GM18502 (cell line): Measurements from ENCODE around the gene ITGA2B.
"Not testable (repeated sequence)": the region's sequence is repeated elsewhere in the genome, so short reads cannot be mapped to it uniquely, and the experiment has no call there.

Experiments
- ATAC-seq: cut with Tn5 transposase; IDR thresholded peaks from one replicate; pipeline ENCODE4 v1.9.1; 2021; ENCODE audit warnings: mild to moderate bottlenecking; ENCODE audit not compliant: unreplicated experiment, poor library complexity

ITGA2B gene

GRCh38 chr17:44372036-44372435 lies 17.4 kb downstream of the ITGA2B start:
- ATAC-seq, result no peak

- ATAC-seq, result not testable (repeated sequence)
Measured at GRCh38 chr17:44369414-44370023, 19.9 kb downstream of the ITGA2B start.

GRCh38 chr17:44368391-44369243 lies 20.8 kb downstream of the ITGA2B start:
- not testable (repeated sequence) for ATAC-seq

- ATAC-seq, result no peak
Measured at GRCh38 chr17:44367231-44367979, 22.0 kb downstream of the ITGA2B start.

- ATAC-seq, result not testable (repeated sequence)
Measured at GRCh38 chr17:44365051-44365450, 24.4 kb downstream of the ITGA2B start.

- no peak for ATAC-seq
Measured at GRCh38 chr17:44363613-44364159, 25.8 kb downstream of the ITGA2B start, which contains the start of gene FAM171A2. Gene FAM171A2, minus strand, starts transcription at chr17:44363853. Its CDS starts 139 bp downstream, at chr17:44363714.

GRCh38 chr17:44362949-44363612 lies 26.4 kb downstream of the ITGA2B start:
- ATAC-seq, result no peak

GRCh38 chr17:44362459-44362948 lies 26.9 kb downstream of the ITGA2B start:
- ATAC-seq, result no peak

- ATAC-seq, result no peak
Measured at GRCh38 chr17:44361292-44362260, 27.9 kb downstream of the ITGA2B start.

GRCh38 chr17:44360826-44361225 lies 28.6 kb downstream of the ITGA2B start:
- ATAC-seq, result no peak

- no peak for ATAC-seq
Measured at GRCh38 chr17:44360144-44360533, 29.3 kb downstream of the ITGA2B start.

- ATAC-seq, result no peak
Measured at GRCh38 chr17:44359458-44360143, 29.8 kb downstream of the ITGA2B start.

GRCh38 chr17:44359006-44359405 lies 30.4 kb downstream of the ITGA2B start:
- no peak for ATAC-seq

GRCh38 chr17:44358066-44358465 lies 31.4 kb downstream of the ITGA2B start:
- ATAC-seq, result no peak

- no peak for ATAC-seq
Measured at GRCh38 chr17:44356241-44356640, 33.2 kb downstream of the ITGA2B start.

GRCh38 chr17:44355642-44356099 lies 33.8 kb downstream of the ITGA2B start:
- ATAC-seq, result no peak

- ATAC-seq, result no peak
Measured at GRCh38 chr17:44354582-44355561, 34.6 kb downstream of the ITGA2B start.
